Astrocyte (in vitro differentiated cells and primary cell): Measurements from ENCODE around the gene ACSF3. TPM values are rescaled to one million over a fixed set of nuclear protein-coding genes. Genes with fewer than 3 reads are reported as not detected.

Experiments used
- DNase-seq: peaks from one replicate; pipeline ENCODE4 v3.0.0-alpha.2; 2010; ENCODE audit warnings: low read depth
- FAIRE-seq: peaks from 2 replicates; lab custom pipeline; 2011; peaks lifted over from hg19 to GRCh38; lab: Jason Lieb, UNC
- H2AFZ ChIP-seq: 2 replicates; pipeline ENCODE4 v1.6.0; 2012; ENCODE audit warnings: low read depth, low read length, inconsistent platforms
- H3K27ac ChIP-seq: 2 replicates; pipeline ENCODE4 v1.5.1; 2011; ENCODE audit warnings: low read depth, low read length, inconsistent platforms
- H3K27me3 ChIP-seq: 2 replicates; pipeline ENCODE4 v1.6.0; 2011; ENCODE audit warnings: low read length, inconsistent platforms; ENCODE audit not compliant: insufficient read depth
- H3K36me3 ChIP-seq: 2 replicates; pipeline ENCODE4 v1.5.1; 2011; ENCODE audit warnings: low read length, inconsistent platforms; ENCODE audit not compliant: insufficient read depth
- H3K4me1 ChIP-seq: 2 replicates; pipeline ENCODE4 v1.5.1; 2011; ENCODE audit warnings: low read length, inconsistent platforms; ENCODE audit not compliant: insufficient read depth
- H3K4me2 ChIP-seq: 2 replicates; pipeline ENCODE4 v1.6.0; 2012; ENCODE audit warnings: low read length, inconsistent platforms
- H3K4me3 ChIP-seq: 2 replicates; pipeline ENCODE4 v1.5.1; 2011; ENCODE audit warnings: low read depth, mild to moderate bottlenecking, low read length, inconsistent platforms; ENCODE audit not compliant: insufficient read depth
- H3K79me2 ChIP-seq: 2 replicates; pipeline ENCODE4 v1.6.0; 2012; ENCODE audit warnings: mild to moderate bottlenecking, low read length, inconsistent platforms; ENCODE audit not compliant: insufficient read depth
- H3K9ac ChIP-seq: 2 replicates; pipeline ENCODE4 v1.6.0; 2012; ENCODE audit warnings: mild to moderate bottlenecking, low read length, inconsistent platforms
- H3K9me3 ChIP-seq: 2 replicates; pipeline ENCODE4 v1.5.1; 2012; ENCODE audit warnings: low read depth, mild to moderate bottlenecking, low read length, inconsistent platforms; ENCODE audit not compliant: insufficient read depth
- H4K20me1 ChIP-seq: 2 replicates; pipeline ENCODE4 v1.6.0; 2012; ENCODE audit warnings: low read length, inconsistent platforms; ENCODE audit not compliant: insufficient read depth
- H3K27ac Mint-ChIP-seq: one replicate; pipeline ENCODE4 v1.8.0; 2021; ENCODE audit warnings: mild to moderate bottlenecking, mixed read lengths; ENCODE audit not compliant: unreplicated experiment
- H3K27me3 Mint-ChIP-seq: one replicate; pipeline ENCODE4 v1.8.0; 2021; ENCODE audit warnings: low read depth, mixed read lengths; ENCODE audit not compliant: unreplicated experiment
- H3K36me3 Mint-ChIP-seq: one replicate; pipeline ENCODE4 v1.8.0; 2021; ENCODE audit warnings: low read depth, mixed read lengths; ENCODE audit not compliant: unreplicated experiment
- H3K4me1 Mint-ChIP-seq: one replicate; pipeline ENCODE4 v1.8.0; 2021; ENCODE audit warnings: low read depth, mixed read lengths; ENCODE audit not compliant: unreplicated experiment
- H3K4me3 Mint-ChIP-seq: one replicate; pipeline ENCODE4 v1.8.0; 2021; ENCODE audit warnings: mild to moderate bottlenecking, moderate library complexity, mixed read lengths; ENCODE audit not compliant: unreplicated experiment
- H3K9me3 Mint-ChIP-seq: one replicate; pipeline ENCODE4 v1.8.0; 2021; ENCODE audit warnings: mild to moderate bottlenecking, mixed read lengths; ENCODE audit not compliant: unreplicated experiment
- EZH2 ChIP-seq: IDR thresholded peaks from 2 replicates; pipeline ENCODE4 v1.6.1; 2012; ENCODE audit warnings: mild to moderate bottlenecking, low read length, inconsistent platforms; ENCODE audit not compliant: insufficient read depth
- total RNA-seq: library from RNA; stranded (reverse); gene quantifications from 2 replicates; pipeline ENCODE4 v1.2.1, GENCODE V29; 2021
- TF ChIP-seq, protein P1 (sequence below): IDR thresholded peaks from 2 replicates; pipeline ENCODE4 v1.5.1; 2011; ENCODE audit warnings: low read depth, mild to moderate bottlenecking, inconsistent platforms, low read length, moderate library complexity; ENCODE audit not compliant: insufficient read depth

ACSF3 gene
- total RNA-seq, 1 donor from 2014 or later, result 17.0 TPM

DNA sequence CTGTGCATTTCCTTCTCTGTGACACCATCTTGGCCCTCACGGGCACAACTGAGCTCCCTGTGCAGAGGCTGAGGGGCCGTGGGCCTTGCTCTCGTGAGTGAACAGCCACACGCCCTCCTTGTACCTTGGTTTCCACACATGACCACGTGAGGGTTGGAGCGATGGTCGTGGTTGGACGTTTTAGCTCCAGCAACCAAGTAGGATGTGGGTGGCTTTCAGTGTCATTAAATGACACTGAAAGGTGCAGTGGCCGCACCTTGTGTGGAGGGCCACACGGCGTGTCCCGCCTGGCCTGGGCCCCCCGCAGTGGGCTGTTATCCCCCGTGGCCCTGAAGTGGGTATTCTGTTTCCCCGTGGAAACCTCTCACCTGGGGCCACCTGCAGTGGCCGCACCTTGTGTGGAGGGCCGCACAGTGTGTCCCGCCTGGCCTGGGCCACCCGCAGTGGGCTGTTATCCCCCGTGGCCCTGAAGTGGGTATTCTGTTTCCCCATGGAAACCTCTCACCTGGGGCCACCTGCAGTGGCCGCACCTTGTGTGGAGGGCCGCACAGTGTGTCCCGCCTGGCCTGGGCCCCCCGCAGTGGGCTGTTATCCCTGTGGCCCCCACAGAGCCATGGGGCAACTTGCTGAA is 28.2 kb downstream of the ACSF3 start:
- Histone ChIP-seq H3K27me3 (no peaks in the 10 kb centered on the region), H3K4me2 (no peak overlapping the region), H4K20me1 (peaks cover 13% of the 10 kb centered on the region), H2AFZ (no peak overlapping the region), H3K4me3 (no peak overlapping the region), H3K36me3 (peaks cover 3% of the 10 kb centered on the region), H3K27ac (no peak overlapping the region), H3K4me1 (no peaks in the 10 kb centered on the region), H3K9ac (no peak overlapping the region), H3K9me3 (peaks cover 4% of the 10 kb centered on the region), H3K79me2 (no peaks in the 10 kb centered on the region)
- H3K9me3 Mint-ChIP-seq, result no peaks in the 10 kb centered on the region
- H3K4me1 Mint-ChIP-seq, result peaks cover 4% of the 10 kb centered on the region
- H3K36me3 Mint-ChIP-seq, result peaks cover 29% of the 10 kb centered on the region
- TF ChIP-seq, protein P1, sequence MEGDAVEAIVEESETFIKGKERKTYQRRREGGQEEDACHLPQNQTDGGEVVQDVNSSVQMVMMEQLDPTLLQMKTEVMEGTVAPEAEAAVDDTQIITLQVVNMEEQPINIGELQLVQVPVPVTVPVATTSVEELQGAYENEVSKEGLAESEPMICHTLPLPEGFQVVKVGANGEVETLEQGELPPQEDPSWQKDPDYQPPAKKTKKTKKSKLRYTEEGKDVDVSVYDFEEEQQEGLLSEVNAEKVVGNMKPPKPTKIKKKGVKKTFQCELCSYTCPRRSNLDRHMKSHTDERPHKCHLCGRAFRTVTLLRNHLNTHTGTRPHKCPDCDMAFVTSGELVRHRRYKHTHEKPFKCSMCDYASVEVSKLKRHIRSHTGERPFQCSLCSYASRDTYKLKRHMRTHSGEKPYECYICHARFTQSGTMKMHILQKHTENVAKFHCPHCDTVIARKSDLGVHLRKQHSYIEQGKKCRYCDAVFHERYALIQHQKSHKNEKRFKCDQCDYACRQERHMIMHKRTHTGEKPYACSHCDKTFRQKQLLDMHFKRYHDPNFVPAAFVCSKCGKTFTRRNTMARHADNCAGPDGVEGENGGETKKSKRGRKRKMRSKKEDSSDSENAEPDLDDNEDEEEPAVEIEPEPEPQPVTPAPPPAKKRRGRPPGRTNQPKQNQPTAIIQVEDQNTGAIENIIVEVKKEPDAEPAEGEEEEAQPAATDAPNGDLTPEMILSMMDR, result no peak
- no peak for TF ChIP-seq EZH2
- no peak overlapping the region for H3K4me3 Mint-ChIP-seq
- no peak for DNase-seq
- FAIRE-seq, result no peak
- H3K27me3 Mint-ChIP-seq, result no peaks in the 10 kb centered on the region
- H3K27ac Mint-ChIP-seq, result no peak overlapping the region

GRCh38 chr16:89122322-89122851 is 28.7 kb downstream of the ACSF3 start:
- no peak overlapping the region for H3K4me2 ChIP-seq

More at GRCh38 chr16:89122322-89122851, 28.7 kb downstream of the ACSF3 start:
- Histone ChIP-seq H3K27me3 (no peaks in the 10 kb centered on the region), H3K9ac (no peak overlapping the region), H3K36me3 (peaks cover 3% of the 10 kb centered on the region), H4K20me1 (peaks cover 13% of the 10 kb centered on the region), H3K4me3 (no peak overlapping the region), H3K79me2 (no peaks in the 10 kb centered on the region), H3K4me1 (no peaks in the 10 kb centered on the region), H3K27ac (no peak overlapping the region), H3K9me3 (peaks cover 4% of the 10 kb centered on the region), H2AFZ (no peak overlapping the region)
- Mint-ChIP-seq H3K36me3 (peaks cover 23% of the 10 kb centered on the region), H3K27me3 (no peaks in the 10 kb centered on the region), H3K27ac (no peak overlapping the region), H3K4me3 (no peak overlapping the region), H3K4me1 (peaks cover 2% of the 10 kb centered on the region), H3K9me3 (no peaks in the 10 kb centered on the region)
- DNase-seq, result no peak
- TF ChIP-seq EZH2, result no peak
- TF ChIP-seq, protein P1, result no peak
- no peak for FAIRE-seq
